Measurements from ENCODE around the gene LBR.

- no peak for TF ChIP-seq CTCF (conservative IDR thresholded peaks at IDR 0.05; ENCODE audit: low read depth, low read length)
- TF ChIP-seq POLR2A (IDR thresholded peaks at IDR 0.05; ENCODE audit: low read depth, low read length) = no peak
- TF ChIP-seq USF2 (IDR thresholded peaks at IDR 0.05; ENCODE audit: low read depth, low read length) = no peak
- TF ChIP-seq SMC3 (IDR thresholded peaks at IDR 0.05; ENCODE audit: low read depth, low read length) = no peak
- TF ChIP-seq CEBPB (IDR thresholded peaks at IDR 0.05; ENCODE audit: low read depth, low read length) = no peak
- no peak for TF ChIP-seq MXI1 (IDR thresholded peaks at IDR 0.05; ENCODE audit: borderline replicate concordance, low read depth, low read length)
- TF ChIP-seq RAD21 (IDR thresholded peaks at IDR 0.05; ENCODE audit: low read length) = no peak
Measured at GRCh38 chr1:225461533-225462428, 33.9 kb upstream of the LBR start.

Measured in IMR-90 (cell line).